ENCODE data around the gene TEAD4. TPM values are rescaled to one million over a fixed set of nuclear protein-coding genes. Genes with fewer than 3 reads are reported as not detected.
"Not testable (repeated sequence)": the region's sequence is repeated elsewhere in the genome, so short reads cannot be mapped to it uniquely, and the experiment has no call there.

The TEAD4 gene
- total RNA-seq, 1 donor from 2014 or later: 12.7 TPM

DNA sequence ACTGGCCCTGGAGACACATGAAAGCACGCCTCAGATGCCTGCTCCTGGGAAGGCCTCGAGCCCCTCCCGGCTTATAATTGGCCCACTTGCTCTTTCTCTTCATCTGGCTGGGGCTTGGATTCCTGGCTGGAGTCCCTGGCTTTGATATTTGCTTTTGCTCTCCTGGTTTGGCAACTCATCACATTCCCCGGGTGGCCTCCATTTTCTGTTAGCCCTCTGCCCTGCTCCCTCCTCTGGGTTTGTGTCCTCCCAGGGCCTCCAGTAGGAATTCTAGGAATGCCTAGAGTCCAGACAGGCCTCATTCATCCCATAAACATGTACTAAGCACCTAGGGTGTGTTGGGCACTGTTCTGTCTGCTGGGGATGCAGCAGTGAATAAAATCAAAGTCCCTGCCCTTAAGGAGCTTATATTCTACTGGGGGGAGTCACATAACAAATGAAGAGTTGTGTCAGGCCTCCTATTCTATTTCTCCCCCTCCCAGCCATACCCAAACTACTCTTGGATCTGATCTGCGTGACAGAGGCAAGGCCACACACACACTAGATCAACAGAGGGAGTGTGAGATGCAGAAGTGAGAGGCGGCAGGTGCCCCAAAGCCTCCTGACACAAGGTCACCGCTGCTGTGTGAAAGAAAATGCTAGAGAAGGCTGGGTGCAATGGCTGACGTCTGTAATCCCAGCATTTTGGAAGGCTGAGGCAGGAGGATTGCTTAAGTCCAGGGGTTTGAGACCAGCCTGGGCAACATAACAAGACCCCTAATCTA lies 96.7 kb downstream of the TEAD4 start:
- peaks cover 8% of the 10 kb centered on the region for H3K27me3 Mint-ChIP-seq (ENCODE audit: low read depth)
- no peak for DNase-seq (ENCODE audit: low spot score)
- H3K9me3 Mint-ChIP-seq: no peaks in the 10 kb centered on the region
- H3K27ac Mint-ChIP-seq: no peak overlapping the region
- H3K36me3 Mint-ChIP-seq (ENCODE audit: low read depth): no peaks in the 10 kb centered on the region
- H3K4me3 Mint-ChIP-seq (ENCODE audit: low read depth): no peak overlapping the region
- no peaks in the 10 kb centered on the region for H3K4me1 Mint-ChIP-seq (ENCODE audit: low read depth)
- intact Hi-C loops (cut with micrococcal nuclease): no loop called here

DNA sequence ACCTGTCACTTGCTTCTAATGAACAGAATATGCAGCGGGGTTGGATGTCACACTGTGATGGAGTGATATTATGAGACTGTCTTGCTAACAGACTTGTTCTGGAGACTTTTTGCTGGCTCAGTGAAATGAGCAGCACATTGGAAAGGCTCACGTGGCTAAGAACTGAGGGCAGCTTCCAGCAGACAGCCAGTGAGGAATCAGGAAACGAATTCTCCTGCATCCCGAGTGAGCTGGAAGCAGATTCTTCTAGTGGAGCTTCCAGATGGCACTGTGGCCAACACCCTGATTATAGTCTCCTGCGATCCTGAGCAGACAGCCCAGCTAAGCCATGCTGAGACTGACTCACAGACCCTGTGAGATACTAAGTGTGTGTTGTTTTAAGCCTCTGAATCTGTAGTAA lies 101.9 kb downstream of the TEAD4 start:
- H3K36me3 Mint-ChIP-seq (ENCODE audit: low read depth): no peaks in the 10 kb centered on the region
- H3K4me3 Mint-ChIP-seq (ENCODE audit: low read depth): no peak overlapping the region
- H3K4me1 Mint-ChIP-seq (ENCODE audit: low read depth): no peaks in the 10 kb centered on the region
- no peak for DNase-seq (ENCODE audit: low spot score)
- no peak overlapping the region for H3K27ac Mint-ChIP-seq
- H3K9me3 Mint-ChIP-seq: no peaks in the 10 kb centered on the region
- peaks cover 18% of the 10 kb centered on the region for H3K27me3 Mint-ChIP-seq (ENCODE audit: low read depth)
- intact Hi-C loops (cut with micrococcal nuclease): no loop called here

DNA sequence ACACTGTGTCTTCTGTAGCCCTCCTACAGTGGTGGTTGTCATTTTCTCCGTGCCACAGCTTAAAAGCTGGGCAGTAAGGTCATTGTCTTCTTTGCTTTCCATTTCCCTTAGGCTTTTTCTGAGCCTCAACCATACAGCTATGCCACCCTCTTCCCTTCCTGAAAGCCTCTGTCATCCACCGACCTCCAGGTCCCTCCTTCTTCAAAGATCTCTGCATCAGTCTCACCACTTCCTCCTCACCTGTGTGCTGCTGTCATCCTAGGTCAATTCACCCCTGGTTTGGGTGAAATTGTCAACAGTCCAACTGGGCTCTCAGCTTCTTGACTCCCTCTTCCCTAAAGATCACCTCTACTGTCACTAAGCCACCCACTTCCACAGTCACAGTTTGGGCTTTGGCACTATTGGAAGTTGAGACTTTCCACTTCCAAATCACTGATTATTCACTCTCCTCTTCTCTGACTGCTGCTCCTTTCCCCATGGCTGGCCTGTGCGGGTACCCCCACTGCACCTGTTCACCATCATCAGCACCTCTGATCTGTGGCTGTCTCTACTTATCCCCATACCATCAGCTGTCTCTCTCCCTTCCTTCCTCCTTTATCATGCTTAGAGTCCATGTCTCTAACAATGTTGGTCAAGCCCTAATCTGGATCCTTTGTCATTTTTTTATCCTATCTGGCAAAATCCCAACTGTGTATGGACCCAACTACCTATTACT lies 102.5 kb downstream of the TEAD4 start:
- intact Hi-C loops (cut with micrococcal nuclease): no loop called here
- Mint-ChIP-seq H3K36me3 (ENCODE audit: low read depth) (no peaks in the 10 kb centered on the region), H3K27me3 (ENCODE audit: low read depth) (peaks cover 18% of the 10 kb centered on the region), H3K4me1 (ENCODE audit: low read depth) (no peaks in the 10 kb centered on the region), H3K27ac (no peak overlapping the region), H3K9me3 (no peaks in the 10 kb centered on the region), H3K4me3 (ENCODE audit: low read depth) (no peak overlapping the region)
- DNase-seq (ENCODE audit: low spot score): no peak

DNA sequence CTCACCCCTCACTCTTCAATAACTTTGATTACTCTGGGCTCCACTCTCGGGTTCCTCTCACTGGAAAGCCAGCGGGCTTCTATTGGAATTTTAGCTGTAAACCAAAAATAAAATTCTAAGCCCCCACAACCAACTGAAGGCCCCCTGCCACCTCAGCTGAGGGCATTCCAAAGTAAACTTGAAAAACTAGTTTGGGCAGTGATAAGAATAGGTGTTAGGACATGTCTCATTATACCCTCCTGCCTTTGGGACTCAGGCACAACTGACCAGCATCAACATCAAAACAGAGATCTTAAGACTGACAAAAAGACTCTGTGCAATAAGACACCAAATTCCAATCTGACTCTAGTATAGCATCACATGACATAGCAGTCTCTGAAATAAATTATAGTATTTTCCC lies 106.1 kb downstream of the TEAD4 start:
- no peak overlapping the region for H3K4me3 Mint-ChIP-seq (ENCODE audit: low read depth)

DNA sequence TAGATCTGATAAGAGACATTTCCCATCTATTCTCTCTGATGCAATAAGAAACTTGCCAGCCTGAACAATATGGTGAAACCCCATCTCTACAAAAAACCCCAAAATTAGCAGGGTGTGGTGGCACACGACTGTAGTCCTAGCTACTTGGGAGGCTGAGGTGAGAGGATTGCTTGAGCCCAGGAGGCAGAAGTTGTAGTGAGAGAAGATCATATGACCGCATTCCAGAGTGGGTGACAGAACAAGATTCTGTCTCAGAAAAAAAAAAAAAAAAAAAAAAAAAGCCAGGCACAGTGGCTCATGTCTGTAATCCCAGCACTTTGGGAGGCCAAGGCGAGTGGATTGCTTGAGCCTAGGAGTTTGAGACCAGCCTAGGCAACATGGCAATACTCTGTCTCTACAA lies 106.6 kb downstream of the TEAD4 start:
- DNase-seq (ENCODE audit: low spot score); intact Hi-C loops (cut with micrococcal nuclease); H3K4me1 Mint-ChIP-seq (ENCODE audit: low read depth); H3K9me3 Mint-ChIP-seq; H3K4me3 Mint-ChIP-seq (ENCODE audit: low read depth); H3K36me3 Mint-ChIP-seq (ENCODE audit: low read depth); H3K27ac Mint-ChIP-seq: not testable (repeated sequence)
- H3K27me3 Mint-ChIP-seq (ENCODE audit: low read depth): peaks cover 23% of the 10 kb centered on the region

More for the DNA sequence above, 106.1 kb downstream of the TEAD4 start:
- Mint-ChIP-seq H3K9me3 (no peaks in the 10 kb centered on the region), H3K27me3 (ENCODE audit: low read depth) (peaks cover 23% of the 10 kb centered on the region), H3K4me1 (ENCODE audit: low read depth) (no peaks in the 10 kb centered on the region), H3K36me3 (ENCODE audit: low read depth) (no peaks in the 10 kb centered on the region), H3K27ac (no peak overlapping the region)
- intact Hi-C loops (cut with micrococcal nuclease): no loop called here
- DNase-seq (ENCODE audit: low spot score): no peak

DNA sequence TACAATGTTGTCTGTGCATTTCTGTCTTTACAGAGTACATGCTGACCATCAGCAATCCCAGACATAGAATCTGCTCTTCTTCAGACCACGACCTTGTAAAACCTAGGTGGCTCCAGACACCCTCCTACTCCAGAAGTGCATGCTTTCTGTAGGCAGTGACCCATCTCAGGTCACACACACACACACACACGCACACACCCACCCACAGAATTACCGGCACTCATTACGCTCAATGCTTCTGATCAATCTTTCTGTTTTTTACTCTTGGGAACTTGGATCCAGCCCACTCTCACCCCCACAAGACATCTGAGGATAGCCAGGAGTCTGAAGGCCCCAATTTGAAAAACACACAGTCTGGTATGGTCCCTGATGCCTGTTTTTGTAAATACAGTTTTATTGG lies 110.5 kb downstream of the TEAD4 start:
- Mint-ChIP-seq H3K4me3 (ENCODE audit: low read depth) (no peak overlapping the region), H3K27ac (no peak overlapping the region), H3K36me3 (ENCODE audit: low read depth) (no peaks in the 10 kb centered on the region), H3K27me3 (ENCODE audit: low read depth) (peaks cover 14% of the 10 kb centered on the region), H3K4me1 (ENCODE audit: low read depth) (no peaks in the 10 kb centered on the region), H3K9me3 (no peaks in the 10 kb centered on the region)
- DNase-seq (ENCODE audit: low spot score): no peak
- intact Hi-C loops (cut with micrococcal nuclease): loop anchor here (5.0 kb wide), 1 partner anchor 133 kb away; no protein-coding TSS in a partner anchor

DNA sequence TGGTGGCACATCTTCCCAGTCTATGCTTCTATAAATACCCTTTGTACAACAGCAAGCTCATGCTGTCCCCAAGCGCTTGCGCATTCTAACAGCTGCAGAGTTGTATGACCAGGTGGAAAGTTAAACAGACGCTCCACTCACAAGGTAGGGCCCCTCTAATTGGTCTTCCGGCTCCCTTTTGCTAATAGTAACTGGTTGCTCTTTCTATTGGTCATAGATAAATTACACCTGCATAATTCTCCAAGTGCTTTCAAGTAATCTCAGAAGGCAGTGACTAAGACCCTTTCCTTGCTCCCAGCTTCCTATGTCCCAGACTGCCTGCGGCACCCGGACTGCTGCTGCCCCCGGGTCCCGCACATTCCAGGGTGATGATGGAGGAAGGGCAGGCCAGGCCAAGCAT lies 111.9 kb downstream of the TEAD4 start:
- Mint-ChIP-seq H3K4me3 (ENCODE audit: low read depth) (no peak overlapping the region), H3K9me3 (no peaks in the 10 kb centered on the region), H3K27ac (no peak overlapping the region), H3K4me1 (ENCODE audit: low read depth) (no peaks in the 10 kb centered on the region), H3K36me3 (ENCODE audit: low read depth) (no peaks in the 10 kb centered on the region), H3K27me3 (ENCODE audit: low read depth) (peaks cover 15% of the 10 kb centered on the region)
- DNase-seq (ENCODE audit: low spot score): no peak
- intact Hi-C loops (cut with micrococcal nuclease): loop anchor here (5.0 kb wide), 1 partner anchor 131 kb away; no protein-coding TSS in a partner anchor

DNA sequence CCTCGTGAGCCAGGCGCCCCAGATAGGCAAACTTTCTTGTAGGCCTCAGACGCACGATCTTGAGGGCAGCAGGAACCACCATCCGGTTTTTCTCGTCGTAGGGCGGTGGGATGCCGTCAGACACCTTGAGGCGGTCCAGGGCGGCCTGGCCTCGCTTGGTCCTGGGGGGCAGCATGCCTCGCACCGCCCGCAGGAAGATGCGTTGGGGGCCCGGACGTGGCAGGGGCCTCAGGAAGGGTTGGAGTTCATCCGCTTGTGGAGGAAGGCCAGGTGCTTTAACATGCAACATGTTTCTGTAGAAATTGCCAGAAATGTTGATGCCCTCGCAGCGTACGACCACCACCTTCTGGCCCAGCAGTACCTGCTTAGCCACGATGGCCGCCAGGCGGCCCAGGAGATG lies 112.5 kb downstream of the TEAD4 start:
- Mint-ChIP-seq H3K4me3 (ENCODE audit: low read depth) (no peak overlapping the region), H3K27me3 (ENCODE audit: low read depth) (peaks cover 15% of the 10 kb centered on the region), H3K9me3 (no peaks in the 10 kb centered on the region), H3K4me1 (ENCODE audit: low read depth) (no peaks in the 10 kb centered on the region), H3K36me3 (ENCODE audit: low read depth) (no peaks in the 10 kb centered on the region), H3K27ac (no peak overlapping the region)
- intact Hi-C loops (cut with micrococcal nuclease): loop anchor here (5.0 kb wide), 1 partner anchor 131 kb away; no protein-coding TSS in a partner anchor
- DNase-seq (ENCODE audit: low spot score): no peak

DNA sequence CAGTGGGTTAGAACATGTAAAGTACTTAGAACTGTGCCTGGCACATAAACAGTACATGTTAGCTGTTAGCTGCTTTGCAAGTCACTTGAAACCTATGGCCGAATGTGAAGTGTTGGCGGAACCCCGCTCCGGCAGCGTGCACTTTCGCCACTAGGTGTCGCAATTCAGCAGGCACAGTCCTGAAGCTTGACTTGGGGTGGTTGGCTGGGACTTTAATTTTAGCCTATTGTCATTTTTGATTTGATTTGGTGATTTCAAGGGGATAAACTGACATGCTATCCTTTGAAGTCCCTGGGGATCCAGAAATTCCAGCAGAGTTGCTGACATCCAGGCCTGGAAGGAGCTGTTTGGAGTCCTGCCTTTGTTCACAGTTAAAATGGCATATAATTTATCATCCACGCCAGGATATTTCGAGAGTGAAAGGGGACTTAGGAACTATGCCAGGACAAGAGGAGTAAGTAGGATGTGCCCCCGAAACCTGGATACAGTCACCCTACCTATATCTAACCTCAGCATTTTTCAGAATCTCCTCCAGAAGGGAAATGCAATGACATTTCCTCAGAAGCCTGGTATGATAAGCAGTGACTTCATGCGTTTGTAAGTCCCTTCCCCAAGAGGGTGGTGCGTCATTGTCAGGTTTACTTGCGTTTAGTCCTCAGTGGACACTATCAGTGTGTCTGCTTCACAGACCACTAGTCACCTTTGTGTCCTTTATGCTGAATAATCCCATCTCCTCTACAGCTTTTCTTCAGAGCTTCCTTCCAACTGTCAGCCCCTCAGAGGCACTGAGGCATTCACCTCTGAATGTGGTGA lies 114.4 kb downstream of the TEAD4 start:
- Mint-ChIP-seq H3K36me3 (ENCODE audit: low read depth) (no peaks in the 10 kb centered on the region), H3K27ac (no peak overlapping the region), H3K4me1 (ENCODE audit: low read depth) (peaks cover 3% of the 10 kb centered on the region), H3K27me3 (ENCODE audit: low read depth) (peaks cover 19% of the 10 kb centered on the region), H3K4me3 (ENCODE audit: low read depth) (no peak overlapping the region), H3K9me3 (no peaks in the 10 kb centered on the region)
- peak; percentile 72 for DNase-seq (ENCODE audit: low spot score)
- intact Hi-C loops (cut with micrococcal nuclease): loop anchor here (1.0 to 5.0 kb wide), 2 partner anchors 129 to 202 kb away; no protein-coding TSS in a partner anchor

DNA sequence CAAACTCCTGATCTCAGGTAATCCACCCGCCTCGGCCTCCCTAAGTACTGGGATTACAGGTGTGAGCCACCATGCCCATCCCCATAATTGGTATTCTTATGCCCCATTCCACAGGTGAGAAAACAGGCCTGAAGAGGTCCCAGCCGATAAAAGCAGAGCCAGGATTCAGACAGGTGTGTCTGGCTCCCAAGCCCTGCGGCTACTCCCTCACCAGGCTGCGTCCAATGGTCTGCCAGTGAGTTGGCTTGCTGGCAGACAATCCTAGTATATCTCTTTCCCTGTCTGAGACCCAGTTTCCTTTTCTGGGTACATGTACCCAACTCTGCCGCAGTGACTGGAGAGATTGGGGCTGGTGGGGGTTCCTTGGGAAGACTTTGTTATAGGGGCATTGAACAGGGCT lies 116.1 kb downstream of the TEAD4 start:
- no peaks in the 10 kb centered on the region for H3K9me3 Mint-ChIP-seq
- no peak for DNase-seq (ENCODE audit: low spot score)
- H3K4me3 Mint-ChIP-seq (ENCODE audit: low read depth): peak overlapping the region; percentile 70
- H3K27ac Mint-ChIP-seq: no peak overlapping the region
- intact Hi-C loops (cut with micrococcal nuclease): no loop called here
- peaks cover 3% of the 10 kb centered on the region for H3K4me1 Mint-ChIP-seq (ENCODE audit: low read depth)
- H3K36me3 Mint-ChIP-seq (ENCODE audit: low read depth): no peaks in the 10 kb centered on the region
- H3K27me3 Mint-ChIP-seq (ENCODE audit: low read depth): peaks cover 17% of the 10 kb centered on the region

DNA sequence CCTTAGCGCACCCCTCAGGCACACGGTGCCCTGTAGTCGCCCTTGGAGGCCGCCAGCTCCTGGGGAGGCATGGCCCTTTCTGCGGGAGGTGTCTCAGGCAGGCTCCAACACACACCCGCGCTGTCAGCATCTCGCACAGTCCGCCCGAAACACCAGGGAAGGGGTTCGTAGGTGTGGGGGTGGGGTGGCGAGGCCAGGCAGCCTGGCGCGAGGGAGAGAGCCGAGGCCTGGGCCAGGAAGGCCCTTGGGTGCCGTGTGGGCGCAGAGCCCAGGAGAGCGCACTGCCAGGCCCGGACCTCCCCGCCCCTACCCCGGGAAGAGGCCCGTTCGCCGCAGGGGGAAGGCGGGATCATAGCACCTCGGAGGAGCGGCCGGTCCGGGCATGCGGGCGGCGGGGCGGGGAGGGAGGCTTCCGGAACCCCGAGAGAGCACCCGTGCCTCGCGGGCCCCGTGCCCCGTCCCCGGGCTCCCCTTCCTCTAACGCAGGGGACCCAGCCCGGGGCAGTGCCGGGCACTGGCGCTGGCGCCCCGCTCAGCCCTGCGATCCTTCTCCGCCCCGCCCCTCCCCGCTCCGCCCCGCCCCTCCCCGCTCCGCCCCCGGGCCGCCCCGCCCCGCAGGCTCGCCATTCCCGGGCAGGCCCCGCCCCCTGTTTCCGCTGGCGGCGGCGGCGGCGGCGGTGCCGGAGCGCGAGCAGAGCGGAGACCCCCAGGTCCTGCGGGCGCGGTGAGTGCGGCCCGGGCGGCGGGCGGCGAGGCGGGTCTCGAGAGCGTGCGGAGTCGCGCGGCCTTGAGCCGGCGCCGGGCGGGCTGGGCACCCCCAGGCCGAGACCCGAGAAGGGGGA lies 117.8 kb downstream of the TEAD4 start, which contains the start of gene TSPAN9:
TSS of gene TSPAN9 (plus strand) at position 650 of the 842 bp plus-strand sequence. CDS start 123,815 bp downstream, outside the sequence.
- peaks cover 17% of the 10 kb centered on the region for H3K27me3 Mint-ChIP-seq (ENCODE audit: low read depth)
- no peak within 1 kb of the TSS for H3K27ac Mint-ChIP-seq
- H3K4me1 Mint-ChIP-seq (ENCODE audit: low read depth): peaks cover 3% of the 10 kb centered on the region
- DNase-seq (ENCODE audit: low spot score): peak; percentile 36
- H3K4me3 Mint-ChIP-seq (ENCODE audit: low read depth): peak within 1 kb of the TSS; percentile 76
- no peaks in the 10 kb centered on the region for H3K36me3 Mint-ChIP-seq (ENCODE audit: low read depth)
- H3K9me3 Mint-ChIP-seq: no peaks in the 10 kb centered on the region
- intact Hi-C loops (cut with micrococcal nuclease): no loop called here

DNA sequence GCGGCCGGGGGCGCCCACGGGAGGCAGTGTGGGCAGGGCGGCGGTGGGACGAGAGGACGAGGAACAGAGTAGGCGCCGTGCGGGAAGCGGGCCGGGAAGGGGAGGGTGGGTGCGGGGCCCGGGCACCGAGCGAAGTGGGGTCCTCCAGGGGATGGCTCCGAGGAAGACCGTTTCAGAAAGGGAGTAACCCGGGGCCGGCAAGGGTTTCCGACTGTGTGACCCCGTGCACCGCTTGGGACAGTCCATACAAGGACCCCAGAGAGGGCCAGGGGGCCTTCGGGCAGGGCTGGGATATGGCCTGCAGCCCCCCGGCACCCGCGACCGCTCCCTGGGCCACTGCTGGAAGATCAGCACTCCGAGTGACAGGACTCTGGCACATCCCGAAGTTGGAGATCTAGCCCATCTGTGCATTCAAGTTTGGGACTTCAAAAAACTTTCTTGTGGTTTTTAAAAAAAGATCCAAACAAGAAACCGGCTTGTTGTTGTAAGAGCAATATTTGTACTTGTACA lies 118.4 kb downstream of the TEAD4 start:
- peak overlapping the region; percentile 61 for H3K4me3 Mint-ChIP-seq (ENCODE audit: low read depth)
- H3K36me3 Mint-ChIP-seq (ENCODE audit: low read depth): no peaks in the 10 kb centered on the region
- peaks cover 17% of the 10 kb centered on the region for H3K27me3 Mint-ChIP-seq (ENCODE audit: low read depth)
- no peak overlapping the region for H3K27ac Mint-ChIP-seq
- no peak for DNase-seq (ENCODE audit: low spot score)
- intact Hi-C loops (cut with micrococcal nuclease): no loop called here
- no peaks in the 10 kb centered on the region for H3K9me3 Mint-ChIP-seq
- H3K4me1 Mint-ChIP-seq (ENCODE audit: low read depth): peaks cover 3% of the 10 kb centered on the region

Data from activated T-helper 2 cell treated with anti-CD3 and anti-CD28 coated beads, Interferon-gamma antibody, Interleukin-2, Interleukin-4, amounts not matched to agents 10 μg/mL and 5 μg/mL and 100 μg/mL, durations not matched to agents 14 hours and 24 hours and 36 hours (primary cell).